ENCODE data around the gene CDADC1. TPM values are rescaled to one million over a fixed set of nuclear protein-coding genes. Genes with fewer than 3 reads are reported as not detected.

CDADC1 gene
- total RNA-seq, 2 donors from 2014 or later = 2.0 to 6.1 TPM

- WGBS = 82% methylated on average over 1 of the region's 1 CpG
- DNase-seq (ENCODE audit: low spot score) = no peak
- Histone ChIP-seq H3K27ac (no peak overlapping the region), H3K4me1 (replicated peaks) (no peaks in the 10 kb centered on the region), H3K36me3 (no peaks in the 10 kb centered on the region), H3K27me3 (replicated peaks; ENCODE audit: insufficient read depth) (no peaks in the 10 kb centered on the region), H3K4me3 (no peak overlapping the region), H3K9me3 (no peaks in the 10 kb centered on the region)
- no peak for TF ChIP-seq POLR2A (IDR thresholded peaks at IDR 0.05)
- no peak for TF ChIP-seq POLR2AphosphoS5 (IDR thresholded peaks at IDR 0.05)
- TF ChIP-seq CTCF (IDR thresholded peaks at IDR 0.05) = no peak
- intact Hi-C loops (cut with DNase I) = no loop called here
These were observed 34.2 kb upstream of the CDADC1 start for GRCh38 chr13:49213539-49213938.

- WGBS = 52% methylated on average over 6 of the region's 6 CpGs
- DNase-seq (ENCODE audit: low spot score) = no peak
- no peak for TF ChIP-seq POLR2AphosphoS5 (IDR thresholded peaks at IDR 0.05)
- TF ChIP-seq CTCF (IDR thresholded peaks at IDR 0.05) = no peak
- no peak for TF ChIP-seq POLR2A (IDR thresholded peaks at IDR 0.05)
- H3K27me3 ChIP-seq (replicated peaks; ENCODE audit: insufficient read depth) = no peaks in the 10 kb centered on the region
- H3K4me1 ChIP-seq (replicated peaks) = no peaks in the 10 kb centered on the region
- no peak overlapping the region for H3K27ac ChIP-seq
- intact Hi-C loops (cut with DNase I) = no loop called here
- no peaks in the 10 kb centered on the region for H3K36me3 ChIP-seq
- H3K9me3 ChIP-seq = no peaks in the 10 kb centered on the region
- H3K4me3 ChIP-seq = no peak overlapping the region
These were observed 33.5 kb upstream of the CDADC1 start for GRCh38 chr13:49213997-49214916.

- WGBS = 40% methylated on average over 6 of the region's 6 CpGs
- H3K9me3 ChIP-seq = no peaks in the 10 kb centered on the region
- no peak for TF ChIP-seq POLR2A (IDR thresholded peaks at IDR 0.05)
- no peak for TF ChIP-seq POLR2AphosphoS5 (IDR thresholded peaks at IDR 0.05)
- no peak for TF ChIP-seq CTCF (IDR thresholded peaks at IDR 0.05)
- H3K27me3 ChIP-seq (replicated peaks; ENCODE audit: insufficient read depth) = no peaks in the 10 kb centered on the region
- no peaks in the 10 kb centered on the region for H3K36me3 ChIP-seq
- intact Hi-C loops (cut with DNase I) = no loop called here
- no peak overlapping the region for H3K4me3 ChIP-seq
- peak; percentile 19 for DNase-seq (ENCODE audit: low spot score)
- no peaks in the 10 kb centered on the region for H3K4me1 ChIP-seq (replicated peaks)
- H3K27ac ChIP-seq = no peak overlapping the region
These were observed 32.8 kb upstream of the CDADC1 start for GRCh38 chr13:49214917-49215376.

- Histone ChIP-seq H3K27ac (no peak overlapping the region), H3K9me3 (no peaks in the 10 kb centered on the region), H3K27me3 (replicated peaks; ENCODE audit: insufficient read depth) (peaks cover 4% of the 10 kb centered on the region), H3K4me3 (no peak overlapping the region), H3K4me1 (replicated peaks) (peaks cover 5% of the 10 kb centered on the region), H3K36me3 (no peaks in the 10 kb centered on the region)
- 93% methylated on average over 6 of the region's 6 CpGs for WGBS
- no peak for TF ChIP-seq POLR2A (IDR thresholded peaks at IDR 0.05)
- TF ChIP-seq CTCF (IDR thresholded peaks at IDR 0.05) = no peak
- no peak for TF ChIP-seq POLR2AphosphoS5 (IDR thresholded peaks at IDR 0.05)
- intact Hi-C loops (cut with DNase I) = no loop called here
- no peak for DNase-seq (ENCODE audit: low spot score)
These were observed 31.4 kb upstream of the CDADC1 start for GRCh38 chr13:49216334-49216733.
